HL-60/S4 (cell line): Measurements from ENCODE around the gene INAVA.
"Not testable (repeated sequence)": the region's sequence is repeated elsewhere in the genome, so short reads cannot be mapped to it uniquely, and the experiment has no call there.

Experiments
- in situ Hi-C: fragments of 300-500 bp; cut with MboI; formaldehyde crosslinking; loops from 2 replicates; pipeline ENCODE4 v1.14.3; 2022; ENCODE audit warnings: low sequenced_read_pairs

Gene INAVA

GRCh38 chr1:200896531-200897196 lies 2.0 kb downstream of the INAVA start:
- in situ Hi-C loops = no loop called here

- in situ Hi-C loops = no loop called here
Observed at GRCh38 chr1:200897259-200897658, 2.6 kb downstream of the INAVA start.

GRCh38 chr1:200899015-200899386 lies 4.3 kb downstream of the INAVA start:
- in situ Hi-C loops = no loop called here

- in situ Hi-C loops = no loop called here
Observed at GRCh38 chr1:200899451-200899915, 4.8 kb downstream of the INAVA start.

- in situ Hi-C loops = no loop called here
Observed at GRCh38 chr1:200899954-200900867, 5.5 kb downstream of the INAVA start.

GRCh38 chr1:200900877-200901276 lies 6.2 kb downstream of the INAVA start:
- in situ Hi-C loops = no loop called here

GRCh38 chr1:200901350-200901749 lies 6.7 kb downstream of the INAVA start:
- in situ Hi-C loops = no loop called here

GRCh38 chr1:200901796-200902444 lies 7.2 kb downstream of the INAVA start:
- in situ Hi-C loops = no loop called here

GRCh38 chr1:200903793-200904192 lies 9.1 kb downstream of the INAVA start:
- in situ Hi-C loops = no loop called here

- in situ Hi-C loops = no loop called here
Observed at GRCh38 chr1:200904772-200905171, 10.1 kb downstream of the INAVA start.

GRCh38 chr1:200905411-200906052 lies 10.8 kb downstream of the INAVA start:
- in situ Hi-C loops = no loop called here

GRCh38 chr1:200906491-200906890 lies 11.8 kb downstream of the INAVA start:
- in situ Hi-C loops = no loop called here

- in situ Hi-C loops = no loop called here
Observed at GRCh38 chr1:200907611-200908097, 13.0 kb downstream of the INAVA start.

GRCh38 chr1:200908191-200908868 lies 13.6 kb downstream of the INAVA start:
- in situ Hi-C loops = no loop called here

- in situ Hi-C loops = no loop called here
Observed at GRCh38 chr1:200909071-200909470, 14.4 kb downstream of the INAVA start.

GRCh38 chr1:200909757-200910239 lies 15.1 kb downstream of the INAVA start:
- in situ Hi-C loops = no loop called here

GRCh38 chr1:200911361-200911760 lies 16.7 kb downstream of the INAVA start:
- in situ Hi-C loops = no loop called here

- in situ Hi-C loops = not testable (repeated sequence)
Observed at GRCh38 chr1:200911936-200912335, 17.2 kb downstream of the INAVA start.

- in situ Hi-C loops = no loop called here
Observed at GRCh38 chr1:200912737-200913407, 18.2 kb downstream of the INAVA start.

- in situ Hi-C loops = no loop called here
Observed at GRCh38 chr1:200916152-200916551, 21.5 kb downstream of the INAVA start.
